ENCODE results near the gene SLC35B4. TPM values are rescaled to one million over a fixed set of nuclear protein-coding genes. Genes with fewer than 3 reads are reported as not detected.

The SLC35B4 gene
- total and polyA plus RNA-seq, 5 experiments from 2014 or later = 11.9 to 21.6 (median 16.8) TPM

DNA sequence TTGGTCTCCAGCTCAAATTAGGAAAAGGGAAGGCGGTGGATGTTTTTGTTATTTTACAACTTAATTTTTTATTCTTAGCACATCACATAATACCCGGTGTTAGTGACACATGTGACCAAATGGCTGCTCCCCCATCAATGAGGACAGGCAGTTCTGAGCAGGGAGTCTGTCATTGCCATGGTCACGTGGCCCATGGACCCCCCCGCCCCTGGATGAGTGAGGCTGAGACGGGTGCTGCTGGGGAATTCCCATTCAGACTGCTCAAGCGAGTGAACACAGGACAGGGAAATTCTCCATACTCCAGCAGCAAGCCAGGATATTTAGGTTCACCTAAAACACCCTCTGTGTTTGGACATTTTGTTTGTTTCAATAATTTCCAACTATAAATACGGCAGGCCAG is 34.7 kb upstream of the SLC35B4 start:
- H3K36me3 Mint-ChIP-seq = peaks cover 0 to 6% (median 0%) of the 10 kb centered on the region in 3 donors
- H3K9me3 Mint-ChIP-seq = no peaks in the 10 kb centered on the region
- peaks cover 2 to 33% (median 15%) of the 10 kb centered on the region in 5 donors for H3K27me3 Mint-ChIP-seq
- no peak overlapping the region for H3K4me3 Mint-ChIP-seq
- POLR2A ChIA-PET = no interaction called here
- no peak overlapping the region for H3K27ac Mint-ChIP-seq
- ATAC-seq = no peak
- peaks cover 0 to 1% (median 0%) of the 10 kb centered on the region in 4 donors for H3K4me1 Mint-ChIP-seq
- DNase-seq = no peak

DNA sequence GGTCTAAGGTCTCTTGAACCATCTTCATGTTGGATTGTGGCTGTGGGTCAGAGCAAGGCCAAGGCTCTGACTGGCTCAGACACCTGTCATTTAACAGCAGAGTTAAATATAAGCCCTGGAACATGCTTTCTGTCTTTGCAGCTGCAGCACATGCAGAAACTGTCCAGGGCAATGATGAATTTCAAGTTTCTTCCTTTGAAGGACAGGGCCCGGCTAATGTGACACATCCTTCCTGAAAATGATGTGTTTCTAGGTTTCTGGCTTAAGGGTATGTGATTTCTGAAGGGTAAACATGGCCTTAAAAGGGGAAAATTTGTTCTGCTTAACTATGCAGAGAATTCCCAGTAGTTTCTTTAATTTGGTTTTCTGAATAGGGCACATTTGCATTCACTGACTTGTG is 34.0 kb upstream of the SLC35B4 start:
- ATAC-seq = no peak
- peaks cover 3 to 36% (median 19%) of the 10 kb centered on the region in 5 donors for H3K27me3 Mint-ChIP-seq

DNA sequence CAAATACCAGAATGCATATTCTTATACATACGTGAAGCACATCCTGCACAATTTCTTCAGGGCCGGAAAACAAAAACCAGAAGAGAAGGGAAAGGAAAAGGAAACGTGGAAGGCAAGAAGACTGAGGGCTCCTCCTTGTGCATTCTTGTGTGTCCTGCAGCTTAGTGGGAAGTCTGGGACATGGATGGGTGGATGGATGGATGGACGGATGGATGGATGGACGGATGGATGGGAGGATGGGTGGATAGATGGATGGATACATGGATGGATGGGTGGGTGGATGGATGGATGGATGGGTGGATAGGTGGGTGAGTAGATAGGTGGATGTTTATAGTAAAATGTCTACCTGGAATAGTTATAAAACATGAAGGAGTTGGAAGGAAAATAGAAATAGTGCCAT is 30.8 kb upstream of the SLC35B4 start:
- Mint-ChIP-seq H3K27ac (no peak overlapping the region), H3K4me3 (no peak overlapping the region), H3K36me3 (peaks cover 0 to 6% (median 0%) of the 10 kb centered on the region in 3 donors), H3K4me1 (peaks cover 0 to 1% (median 0%) of the 10 kb centered on the region in 4 donors), H3K9me3 (no peaks in the 10 kb centered on the region), H3K27me3 (peaks cover 11 to 49% (median 27%) of the 10 kb centered on the region in 5 donors)
- no peak for DNase-seq
- no peak for ATAC-seq
- POLR2A ChIA-PET = interaction anchor here (0.7 kb wide), 1 partner anchor 22 kb away, joined by 6 read pairs; no protein-coding TSS in a partner anchor

More for the DNA sequence above, 34.0 kb upstream of the SLC35B4 start:
- H3K4me3 Mint-ChIP-seq = no peak overlapping the region
- POLR2A ChIA-PET = no interaction called here
- H3K4me1 Mint-ChIP-seq = peaks cover 0 to 1% (median 0%) of the 10 kb centered on the region in 4 donors
- no peak for DNase-seq
- no peaks in the 10 kb centered on the region for H3K9me3 Mint-ChIP-seq
- H3K27ac Mint-ChIP-seq = no peak overlapping the region
- H3K36me3 Mint-ChIP-seq = peaks cover 0 to 6% (median 0%) of the 10 kb centered on the region in 3 donors

DNA sequence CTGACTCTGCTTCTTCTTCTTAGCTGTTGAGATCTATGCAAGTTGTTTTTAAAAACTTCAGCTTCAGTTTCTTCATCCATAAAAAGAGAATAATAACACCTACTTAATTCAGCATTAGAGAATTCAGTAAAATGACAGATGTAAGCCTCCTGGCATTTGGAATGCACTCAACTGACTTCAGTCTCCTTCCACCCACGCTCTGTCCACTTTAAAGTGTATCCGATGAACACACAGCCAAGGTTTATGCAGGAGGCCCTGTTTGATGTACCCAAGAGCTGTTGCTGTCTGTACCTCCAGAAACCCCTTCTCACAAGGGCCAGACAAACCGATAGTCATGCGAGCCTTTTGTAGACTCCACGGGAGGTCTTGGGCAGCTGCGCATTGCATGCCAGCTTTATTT is 27.1 kb upstream of the SLC35B4 start:
- peaks cover 9 to 39% (median 27%) of the 10 kb centered on the region in 5 donors for H3K27me3 Mint-ChIP-seq
- no peak overlapping the region for H3K4me3 Mint-ChIP-seq
- no peak overlapping the region for H3K27ac Mint-ChIP-seq
- ATAC-seq (no peak), DNase-seq (no peak)
- peaks cover 0 to 8% (median under 1%) of the 10 kb centered on the region in 9 donors for H3K9me3 Mint-ChIP-seq
- peaks cover 0 to 1% (median 0%) of the 10 kb centered on the region in 4 donors for H3K4me1 Mint-ChIP-seq
- POLR2A ChIA-PET = no interaction called here
- peaks cover 0 to 8% (median 0%) of the 10 kb centered on the region in 3 donors for H3K36me3 Mint-ChIP-seq

DNA sequence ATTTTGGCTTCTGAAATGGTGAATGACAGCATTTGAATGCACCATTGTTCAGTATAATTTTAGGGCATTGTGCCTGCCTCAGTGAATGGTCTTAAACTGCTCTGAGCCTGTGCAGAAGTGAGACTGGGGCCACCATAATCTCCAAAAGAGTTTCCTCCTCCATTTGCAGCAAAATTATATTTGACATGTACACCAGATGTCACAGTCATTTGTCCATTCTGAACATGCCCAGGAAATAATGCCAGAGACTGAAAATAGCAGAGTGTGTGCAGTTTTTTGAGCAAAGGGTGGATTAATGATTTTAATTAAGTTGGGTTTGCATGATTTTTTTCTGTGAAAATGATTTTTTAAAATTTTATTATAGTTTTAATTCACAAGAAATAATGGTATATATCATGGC is 26.4 kb upstream of the SLC35B4 start:
- Mint-ChIP-seq H3K27ac (no peak overlapping the region), H3K4me3 (no peak overlapping the region), H3K9me3 (peaks cover 0 to 10% (median 2%) of the 10 kb centered on the region in 9 donors), H3K4me1 (peaks cover 0 to 1% (median 0%) of the 10 kb centered on the region in 4 donors), H3K36me3 (peaks cover 0 to 10% (median 0%) of the 10 kb centered on the region in 3 donors), H3K27me3 (peaks cover 10 to 33% (median 27%) of the 10 kb centered on the region in 5 donors)
- ATAC-seq (no peak), DNase-seq (no peak)
- POLR2A ChIA-PET = no interaction called here

DNA sequence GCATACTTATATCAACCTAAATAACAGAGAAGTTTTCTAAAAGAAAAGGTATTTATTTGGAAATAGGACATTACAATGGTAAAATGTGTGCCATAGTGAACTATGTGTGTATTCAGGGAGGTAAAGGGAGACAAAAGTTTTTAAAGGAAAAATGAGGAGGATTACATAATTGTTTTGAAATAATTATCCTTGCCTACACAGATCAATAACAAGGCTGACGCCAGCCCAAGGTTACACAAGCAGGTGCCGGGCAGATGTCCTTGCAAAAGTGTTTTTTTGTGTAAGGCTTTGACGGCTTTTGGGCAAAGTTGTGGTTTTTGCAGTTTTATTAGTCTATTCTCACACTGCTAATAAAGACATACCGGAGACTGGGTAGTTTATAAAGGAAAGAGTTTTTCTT is 22.7 kb upstream of the SLC35B4 start:
- no peaks in the 10 kb centered on the region for H3K4me1 Mint-ChIP-seq

DNA sequence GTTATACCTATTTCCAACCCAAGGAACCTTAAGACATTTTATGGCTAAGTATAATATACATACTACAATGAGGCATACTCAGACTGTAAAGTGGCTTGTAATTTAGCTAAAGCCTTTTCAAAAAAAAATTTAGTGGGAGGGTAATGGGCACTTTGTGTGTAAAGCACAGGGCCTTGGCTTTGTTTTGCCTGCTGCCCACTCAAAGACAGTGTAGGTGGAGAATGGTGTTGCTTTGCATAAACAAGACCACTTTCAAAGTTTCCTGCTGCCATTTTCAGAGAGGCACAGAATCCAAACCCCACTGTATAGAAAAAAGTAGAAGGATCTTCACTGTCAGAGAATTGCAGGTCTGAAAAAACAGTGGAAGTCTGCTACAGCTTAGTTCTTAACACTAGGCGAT is 21.2 kb upstream of the SLC35B4 start:
- peaks cover 3 to 22% (median 17%) of the 10 kb centered on the region in 5 donors for H3K27me3 Mint-ChIP-seq
- no peak for DNase-seq
- peaks cover 0 to 23% (median 3%) of the 10 kb centered on the region in 9 donors for H3K9me3 Mint-ChIP-seq
- H3K27ac Mint-ChIP-seq = no peak overlapping the region
- no peaks in the 10 kb centered on the region for H3K4me1 Mint-ChIP-seq
- no peak overlapping the region for H3K4me3 Mint-ChIP-seq
- H3K36me3 Mint-ChIP-seq = peaks cover 0 to 13% (median 2%) of the 10 kb centered on the region in 3 donors
- no peak for ATAC-seq
- POLR2A ChIA-PET = no interaction called here

More for the DNA sequence above, 22.7 kb upstream of the SLC35B4 start:
- Mint-ChIP-seq H3K9me3 (peaks cover 0 to 23% (median 3%) of the 10 kb centered on the region in 9 donors), H3K27ac (no peak overlapping the region), H3K27me3 (peaks cover 5 to 19% (median 10%) of the 10 kb centered on the region in 5 donors), H3K4me3 (no peak overlapping the region), H3K36me3 (peaks cover 0 to 13% (median 2%) of the 10 kb centered on the region in 3 donors)
- DNase-seq (no peak), ATAC-seq (no peak)
- POLR2A ChIA-PET = no interaction called here

DNA sequence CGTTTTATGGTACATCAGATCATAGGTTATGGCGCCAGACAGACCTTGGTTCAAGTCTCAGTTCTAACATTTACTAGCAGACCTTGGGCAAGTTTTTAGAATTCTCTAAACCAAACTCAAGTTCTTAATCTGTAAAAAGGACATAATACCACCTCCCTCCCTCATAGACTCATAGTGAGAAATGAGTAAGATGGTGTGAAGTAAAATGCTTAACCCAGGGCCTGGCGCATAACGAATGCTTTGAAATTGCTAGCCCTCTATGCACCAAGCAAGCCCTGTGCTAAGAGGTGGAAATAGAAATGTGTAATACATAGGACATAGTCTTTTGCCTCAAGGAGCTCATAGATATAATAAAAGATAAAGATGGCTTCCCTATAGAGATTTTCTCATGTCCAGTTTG is 17.7 kb upstream of the SLC35B4 start:
- no peaks in the 10 kb centered on the region for H3K4me1 Mint-ChIP-seq
- H3K4me3 Mint-ChIP-seq = no peak overlapping the region
- H3K36me3 Mint-ChIP-seq = peaks cover 0 to 11% (median 2%) of the 10 kb centered on the region in 3 donors
- peaks cover 3 to 36% (median 19%) of the 10 kb centered on the region in 5 donors for H3K27me3 Mint-ChIP-seq
- ATAC-seq (no peak), DNase-seq (no peak)
- no peak overlapping the region for H3K27ac Mint-ChIP-seq
- peaks cover 0 to 21% (median 3%) of the 10 kb centered on the region in 9 donors for H3K9me3 Mint-ChIP-seq
- POLR2A ChIA-PET = no interaction called here

DNA sequence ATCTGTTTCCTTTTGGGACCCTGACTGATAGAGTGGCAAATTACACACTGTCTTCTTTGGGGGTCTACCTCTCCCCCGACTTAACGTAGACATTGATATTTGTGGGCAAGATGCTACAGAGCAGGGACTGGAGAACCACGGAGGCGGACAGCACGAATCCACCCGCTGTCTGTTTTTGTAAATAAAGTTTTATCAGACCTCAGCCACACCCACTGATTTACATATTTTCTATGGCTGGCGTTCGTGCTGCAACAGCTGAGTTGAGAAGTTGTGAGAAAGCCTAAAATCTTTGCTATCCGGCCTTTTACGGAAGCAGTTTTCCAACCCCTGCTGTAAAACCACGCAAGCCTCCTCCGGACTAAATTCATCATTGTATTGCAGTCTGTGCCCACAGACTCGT is 17.2 kb upstream of the SLC35B4 start:
- DNase-seq = no peak
- H3K36me3 Mint-ChIP-seq = peaks cover 0 to 7% (median 2%) of the 10 kb centered on the region in 3 donors
- H3K4me1 Mint-ChIP-seq = peaks cover 0 to 2% (median 0%) of the 10 kb centered on the region in 4 donors
- H3K27me3 Mint-ChIP-seq = peaks cover 3 to 36% (median 19%) of the 10 kb centered on the region in 5 donors
- H3K4me3 Mint-ChIP-seq = no peak overlapping the region
- peaks cover 0 to 17% (median 2%) of the 10 kb centered on the region in 9 donors for H3K9me3 Mint-ChIP-seq
- no peak for ATAC-seq
- POLR2A ChIA-PET = no interaction called here
- H3K27ac Mint-ChIP-seq = no peak overlapping the region

DNA sequence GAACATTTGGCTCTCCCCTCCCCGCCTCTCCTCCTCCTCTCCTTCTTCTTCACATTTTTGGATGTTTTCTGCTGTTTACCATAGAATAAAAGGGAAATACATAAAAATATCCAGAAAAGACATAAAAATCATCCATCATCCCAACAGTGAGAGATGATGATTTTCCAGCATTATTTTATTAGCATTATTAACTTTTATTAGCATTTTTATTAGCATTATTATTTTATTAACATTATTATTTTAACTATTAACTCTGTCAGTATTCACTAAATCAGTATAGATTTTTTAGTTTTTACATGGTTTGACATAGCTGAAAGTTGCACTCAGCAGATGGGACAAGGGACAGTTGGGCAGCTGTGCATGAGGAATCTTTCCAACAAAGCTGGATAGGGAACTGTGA is 16.2 kb upstream of the SLC35B4 start:
- DNase-seq = no peak
- POLR2A ChIA-PET = no interaction called here
- ATAC-seq = no peak
- H3K4me1 Mint-ChIP-seq = peaks cover 2 to 4% (median 3%) of the 10 kb centered on the region in 4 donors
- H3K9me3 Mint-ChIP-seq = peaks cover 0 to 13% (median 0%) of the 10 kb centered on the region in 9 donors
- peaks cover 0 to 4% (median under 1%) of the 10 kb centered on the region in 3 donors for H3K36me3 Mint-ChIP-seq
- H3K27ac Mint-ChIP-seq = no peak overlapping the region
- no peak overlapping the region for H3K4me3 Mint-ChIP-seq
- peaks cover 2 to 36% (median 19%) of the 10 kb centered on the region in 5 donors for H3K27me3 Mint-ChIP-seq

DNA sequence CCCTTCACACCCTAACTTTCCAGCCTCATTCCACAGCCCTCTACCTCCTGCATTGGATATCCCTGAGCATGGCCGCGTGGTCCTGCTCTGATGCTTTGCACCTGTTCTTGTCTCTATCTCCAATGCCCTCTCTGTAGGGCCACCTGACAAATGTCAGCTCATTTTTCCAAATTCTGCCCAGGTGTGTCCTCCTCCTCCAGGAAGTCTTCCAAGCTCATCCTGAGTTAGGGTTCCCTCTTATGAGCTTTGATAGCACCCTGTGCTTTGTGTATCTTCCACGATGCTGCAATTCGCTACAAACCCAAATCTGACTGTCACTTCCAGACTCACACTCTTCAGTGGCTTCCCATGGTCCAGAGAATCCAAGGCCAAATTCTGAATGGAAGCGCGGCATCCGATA is 14.7 kb upstream of the SLC35B4 start:
- Mint-ChIP-seq H3K4me3 (no peak overlapping the region), H3K36me3 (peaks cover 0 to 4% (median 0%) of the 10 kb centered on the region in 3 donors), H3K4me1 (peaks cover 3 to 7% (median 5%) of the 10 kb centered on the region in 4 donors), H3K27ac (peak overlapping the region in 1 of 10 donors; percentile 46), H3K9me3 (peaks cover 0 to 10% (median 0%) of the 10 kb centered on the region in 9 donors), H3K27me3 (peaks cover 3 to 36% (median 19%) of the 10 kb centered on the region in 5 donors)
- ATAC-seq (no peak), DNase-seq (no peak)
- POLR2A ChIA-PET = no interaction called here

DNA sequence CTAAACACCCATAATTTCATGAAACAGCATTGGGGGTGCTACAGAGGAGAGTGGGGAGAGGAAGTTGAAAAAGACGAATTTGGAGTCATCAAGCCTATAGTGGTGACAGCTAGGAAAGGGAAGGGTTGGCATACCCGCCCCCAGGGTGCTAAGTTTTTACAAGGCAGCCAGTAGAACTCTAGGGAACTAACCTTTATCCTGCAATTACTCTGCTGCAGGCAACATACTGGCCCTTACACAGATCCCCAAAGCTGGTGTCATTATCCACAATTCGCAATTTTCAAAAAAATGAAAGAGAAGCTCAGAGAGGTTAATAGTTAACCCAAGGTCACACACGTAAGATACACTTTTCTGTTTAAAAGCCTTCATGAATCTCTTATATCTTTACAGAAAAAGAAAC is 14.2 kb upstream of the SLC35B4 start:
- peaks cover 3 to 7% (median 5%) of the 10 kb centered on the region in 4 donors for H3K4me1 Mint-ChIP-seq
- H3K4me3 Mint-ChIP-seq = no peak overlapping the region
- DNase-seq = no peak
- H3K27ac Mint-ChIP-seq = no peak overlapping the region
- no peak for ATAC-seq
- peaks cover 3 to 36% (median 19%) of the 10 kb centered on the region in 5 donors for H3K27me3 Mint-ChIP-seq
- peaks cover 0 to 4% (median 0%) of the 10 kb centered on the region in 3 donors for H3K36me3 Mint-ChIP-seq
- POLR2A ChIA-PET = no interaction called here
- peaks cover 0 to 10% (median 0%) of the 10 kb centered on the region in 9 donors for H3K9me3 Mint-ChIP-seq

DNA sequence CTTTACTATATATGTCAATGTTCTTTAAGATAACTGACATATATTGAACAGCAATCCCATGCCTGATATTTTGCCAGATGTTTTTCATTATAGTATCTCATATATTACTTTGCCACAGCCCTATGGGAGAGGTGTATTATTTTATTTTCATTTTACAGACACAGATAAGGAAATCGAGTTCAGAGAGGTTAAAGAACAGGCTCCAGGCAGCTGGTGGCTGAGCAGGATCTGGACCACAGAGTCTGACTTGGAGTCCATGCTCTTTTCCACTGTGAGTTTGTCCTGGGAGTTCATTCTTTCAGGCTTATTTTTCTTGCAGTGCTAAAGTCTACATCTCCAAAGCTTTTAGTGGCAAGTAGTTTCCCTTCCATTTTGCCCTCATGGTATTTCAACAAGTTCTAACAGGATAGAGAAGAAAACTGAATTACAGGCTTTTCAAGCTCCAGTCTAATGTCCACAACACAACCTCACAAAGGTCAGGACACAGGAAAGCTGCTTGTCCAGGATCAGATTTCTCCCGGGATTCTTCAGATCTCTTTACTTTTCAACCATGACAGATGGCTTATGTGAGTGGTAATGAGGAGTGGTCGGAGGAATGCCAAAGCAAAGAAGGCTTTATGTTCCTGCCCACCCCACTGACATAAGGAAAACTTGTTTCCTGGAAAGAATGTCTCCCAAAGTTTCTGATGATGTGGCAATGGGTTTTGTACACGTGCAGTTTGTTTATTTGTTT is 13.1 kb upstream of the SLC35B4 start:
- Mint-ChIP-seq H3K36me3 (no peaks in the 10 kb centered on the region), H3K4me1 (peaks cover 3 to 7% (median 5%) of the 10 kb centered on the region in 4 donors), H3K27ac (no peak overlapping the region), H3K27me3 (peaks cover 3 to 26% (median 16%) of the 10 kb centered on the region in 5 donors), H3K9me3 (peaks cover 0 to 2% (median 0%) of the 10 kb centered on the region in 9 donors), H3K4me3 (no peak overlapping the region)
- DNase-seq (no peak), ATAC-seq (no peak)
- POLR2A ChIA-PET = interaction anchor here (0.5 kb wide), 1 partner anchor 15 kb away, joined by 6 read pairs; no protein-coding TSS in a partner anchor
